NCI-H146 treated with DMSO at 0.1 percent for 48 hours (cell line): ENCODE measurements around the gene SEPTIN3.

Experiments
- DNase-seq: peaks from one replicate; lab custom pipeline; 2025; ENCODE audit not compliant: unreplicated experiment; lab: John Stamatoyannopoulos, UW

SEPTIN3 gene

DNA sequence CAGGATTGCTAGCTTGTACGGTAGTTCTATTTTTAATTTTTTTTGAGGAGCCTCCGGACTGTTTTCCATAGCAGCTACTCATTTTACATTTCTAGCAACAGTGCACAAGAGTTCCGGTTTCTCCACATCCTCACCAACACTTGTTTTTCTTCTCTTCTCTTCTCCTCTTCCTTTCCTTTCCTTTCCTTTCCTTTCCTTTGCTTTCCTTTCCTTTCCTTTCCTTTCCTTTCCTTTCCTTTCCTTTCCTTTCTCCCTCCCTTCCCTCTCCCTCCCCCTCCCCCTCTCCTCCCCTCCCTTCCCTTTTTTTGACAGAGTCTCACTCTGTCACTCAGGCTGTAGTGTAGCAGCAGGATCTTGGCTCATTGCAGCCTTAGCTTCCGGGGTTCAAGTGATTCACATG, 38.7 kb downstream of the SEPTIN3 start:
- DNase-seq: no peak

DNA sequence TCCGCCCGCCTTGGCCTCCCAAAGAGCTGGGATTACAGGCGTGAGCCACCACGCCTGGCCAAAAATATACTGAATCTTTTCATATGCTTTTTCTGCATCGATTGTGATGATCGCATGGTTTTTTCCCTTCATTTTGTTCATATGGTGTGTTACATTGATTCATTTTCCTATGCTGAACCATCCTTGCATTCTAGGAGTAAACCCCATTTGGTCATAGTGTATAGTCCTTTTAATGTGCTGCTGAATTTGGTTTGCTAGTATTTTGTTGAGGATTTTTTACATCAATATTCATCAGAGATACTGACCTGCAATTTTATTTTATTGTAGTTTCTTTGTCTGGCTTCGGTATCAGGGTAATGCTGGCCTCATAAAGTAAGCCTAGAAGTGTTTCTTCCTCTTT, 41.5 kb downstream of the SEPTIN3 start:
- no peak for DNase-seq

DNA sequence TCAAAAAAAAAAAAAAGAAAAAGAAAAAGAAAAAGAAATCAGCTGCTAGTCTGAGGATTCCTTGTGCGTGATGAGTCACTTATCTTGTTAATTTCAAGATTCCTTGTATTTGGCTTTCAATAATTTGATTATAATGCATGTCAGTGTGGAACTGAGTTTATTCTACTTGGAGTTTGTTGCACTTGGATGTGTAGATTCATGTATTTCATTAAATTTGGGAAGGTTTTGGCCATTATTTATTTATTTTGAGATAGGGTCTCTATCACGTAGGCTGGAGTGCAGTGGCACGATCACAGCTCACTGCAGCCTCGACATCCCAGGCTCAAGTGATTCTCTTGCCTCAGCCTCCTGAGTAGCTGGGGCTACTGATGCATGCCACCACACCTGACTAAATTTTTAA, 44.1 kb downstream of the SEPTIN3 start:
- no peak for DNase-seq

DNA sequence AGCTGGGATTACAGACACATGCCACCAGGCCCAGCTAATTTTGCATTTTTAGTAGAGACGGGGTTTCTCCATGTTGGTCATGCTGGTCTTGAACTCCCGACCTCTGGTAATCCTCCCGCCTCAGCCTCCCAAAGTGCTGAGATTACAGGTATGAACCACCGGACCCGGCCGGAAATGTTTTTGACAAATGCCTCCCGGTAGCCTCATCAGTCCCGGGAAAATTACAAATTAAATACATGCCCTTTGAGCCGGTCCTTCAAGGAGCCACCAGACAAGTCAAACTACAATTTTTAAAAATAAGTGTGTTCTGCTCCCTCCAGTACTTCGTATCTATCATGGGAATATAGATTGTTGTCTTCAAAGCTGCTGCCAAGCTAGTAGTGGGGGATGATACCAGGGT, 46.9 kb downstream of the SEPTIN3 start:
- DNase-seq: no peak

DNA sequence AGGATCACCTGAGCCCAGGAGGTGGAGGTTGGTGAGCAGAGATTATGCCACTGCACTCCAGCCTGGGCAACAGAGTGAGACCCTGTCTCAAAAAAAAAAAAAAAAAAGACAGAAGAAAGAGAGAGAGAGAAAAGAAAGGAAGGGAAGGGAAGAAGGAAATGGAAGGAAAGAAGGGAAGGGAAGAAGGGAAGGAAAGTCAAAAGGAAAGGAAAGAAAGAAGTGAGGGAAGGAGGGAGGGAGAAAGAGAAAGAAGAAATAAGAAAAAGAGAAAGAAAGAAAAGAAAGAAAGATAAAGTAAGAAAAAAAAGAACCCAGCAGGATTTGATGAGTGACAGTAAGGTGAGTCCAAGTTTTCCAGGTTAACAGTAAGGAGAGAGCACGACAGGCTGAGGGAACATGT, 49.0 kb downstream of the SEPTIN3 start:
- no peak for DNase-seq
